DMS79 (cell line): ENCODE measurements around the gene BIN1.

Experiments used
- DNase-seq: peaks from one replicate; lab custom pipeline; 2025; lab: John Stamatoyannopoulos, UW

BIN1 gene

DNA sequence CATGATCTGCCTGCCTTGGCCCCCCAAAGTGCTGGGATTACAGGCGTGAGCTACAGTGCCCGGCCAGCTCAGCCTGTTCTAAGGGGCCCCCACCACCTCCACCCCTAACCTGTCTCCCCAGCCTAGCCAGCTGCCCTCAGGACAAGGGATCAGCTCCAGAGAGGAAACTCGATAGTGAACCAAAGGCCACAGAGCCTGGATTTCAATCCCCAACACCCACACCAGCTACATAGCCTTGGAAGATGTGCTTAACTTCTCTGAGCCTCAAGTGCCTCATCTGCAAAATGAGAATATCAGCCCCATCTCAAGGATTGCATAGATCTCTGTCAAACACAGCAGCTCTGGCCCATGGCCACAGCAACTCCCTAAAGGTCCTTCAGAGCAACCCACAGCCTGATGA lies 32.0 kb downstream of the BIN1 start:
- DNase-seq = no peak

DNA sequence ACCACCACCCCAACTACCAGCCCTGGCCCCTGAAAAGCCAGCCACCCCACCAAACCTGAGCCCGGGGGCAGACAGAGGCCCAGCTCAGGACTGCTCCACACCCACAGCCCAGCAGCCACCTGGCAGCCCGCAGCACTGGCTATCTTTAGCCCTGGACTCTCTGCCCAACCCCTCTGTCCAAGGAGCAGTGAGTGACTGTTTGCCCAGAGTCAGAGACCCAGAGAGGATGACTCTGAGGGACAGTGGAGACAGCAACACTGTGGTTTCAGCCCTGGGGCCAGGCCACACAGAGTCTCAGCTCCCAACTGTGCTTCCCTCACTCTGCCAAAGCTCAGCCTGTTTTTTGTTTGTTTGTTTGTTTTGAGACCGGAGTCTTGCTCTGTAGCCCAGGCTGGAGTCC lies 32.6 kb downstream of the BIN1 start:
- DNase-seq = no peak

DNA sequence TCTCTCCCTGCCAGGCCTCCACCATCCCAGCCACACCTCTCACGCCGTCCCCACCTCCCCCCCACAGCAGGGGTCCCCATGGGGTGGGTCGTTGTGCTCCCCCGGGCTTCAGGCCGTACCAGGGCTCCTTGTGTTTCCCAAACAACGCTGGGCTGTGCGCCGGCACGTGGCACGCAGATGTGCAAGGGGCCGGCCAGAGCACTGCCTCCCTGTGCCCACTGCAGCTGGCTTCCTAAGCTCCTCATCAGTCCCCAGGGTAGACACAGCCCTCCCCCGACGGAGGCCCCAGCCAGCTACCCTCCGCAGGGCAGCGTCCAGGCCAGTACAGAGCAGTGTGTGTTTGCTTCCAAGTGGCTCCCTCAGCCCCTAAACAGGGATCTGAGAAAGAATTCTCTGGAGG lies 34.0 kb downstream of the BIN1 start:
- DNase-seq = no peak

DNA sequence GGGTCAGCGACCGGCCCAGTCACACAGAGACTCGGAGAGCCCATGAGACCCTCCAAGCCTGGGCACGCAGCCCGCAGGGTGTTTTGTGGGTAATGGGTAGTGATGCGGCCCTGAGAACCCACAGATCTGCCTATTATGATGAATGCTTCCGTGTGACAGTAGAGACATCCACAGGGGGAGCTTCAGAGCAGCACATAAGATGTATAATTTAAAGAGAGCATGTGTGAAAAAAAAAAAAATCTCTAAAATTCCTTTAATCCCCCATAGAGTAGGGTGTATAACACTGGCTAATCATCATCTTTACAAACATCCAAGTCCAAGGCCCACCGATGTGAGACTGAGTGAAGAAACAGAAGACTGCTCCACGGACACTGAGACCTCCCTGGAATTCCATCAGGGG lies 34.6 kb downstream of the BIN1 start:
- no peak for DNase-seq

DNA sequence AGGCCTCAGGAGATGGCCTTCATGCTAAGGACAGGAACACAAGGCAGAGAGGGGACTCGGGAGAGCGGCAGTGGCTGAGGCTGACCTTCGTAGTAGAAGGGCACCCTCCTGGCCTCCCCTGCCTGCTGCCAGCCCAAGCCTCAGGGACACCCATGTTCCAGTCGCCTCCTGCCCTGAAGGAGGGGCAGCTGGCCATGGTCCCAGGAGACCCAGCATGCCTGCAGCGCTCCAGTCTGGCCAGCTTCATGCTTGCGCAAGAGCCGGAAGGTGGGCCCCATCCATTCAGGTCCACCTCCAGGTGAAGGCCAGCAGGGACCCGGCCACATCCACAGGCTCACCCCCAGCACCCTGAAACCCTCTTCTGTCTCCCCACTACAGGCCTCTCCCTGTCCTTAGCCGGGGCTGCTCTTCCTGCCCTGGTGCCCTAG lies 35.0 kb downstream of the BIN1 start:
- DNase-seq = no peak

DNA sequence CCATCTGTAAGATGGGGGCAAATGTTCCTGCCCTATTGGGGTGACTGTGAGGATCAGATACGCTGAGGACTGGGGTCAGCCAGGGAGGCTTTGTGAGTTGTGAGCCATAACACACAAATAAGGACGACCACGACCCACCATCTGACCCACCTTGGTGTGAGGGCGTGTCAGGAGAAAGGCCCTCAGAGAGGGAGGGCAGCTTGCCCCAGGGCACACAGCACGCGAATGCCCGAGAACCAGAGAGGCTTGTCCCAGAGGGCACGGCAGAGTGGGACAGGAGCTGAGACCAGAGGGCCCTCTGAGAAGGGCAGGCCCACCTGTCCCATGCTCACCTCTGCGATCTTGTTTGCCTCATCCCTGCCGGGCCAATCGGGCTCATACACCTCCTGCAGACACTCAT lies 36.7 kb downstream of the BIN1 start:
- no peak for DNase-seq

DNA sequence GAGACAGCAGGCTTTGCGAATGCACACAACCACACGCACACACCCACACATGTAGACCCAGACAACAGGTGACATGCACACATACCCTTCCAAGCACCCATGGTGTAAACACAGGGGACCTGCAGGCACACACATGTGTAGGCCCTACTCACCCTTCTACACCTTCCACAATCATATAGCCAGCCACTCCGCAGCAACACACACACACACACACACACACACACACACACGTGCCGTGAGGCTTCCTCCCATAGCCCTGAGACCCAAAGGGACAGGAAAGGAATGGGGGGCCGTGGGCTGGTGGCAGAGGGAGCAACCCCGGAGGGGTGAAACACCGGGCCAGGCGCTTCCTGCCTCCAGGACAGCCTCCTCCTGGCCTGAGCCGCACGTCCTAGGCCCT lies 37.4 kb downstream of the BIN1 start:
- no peak for DNase-seq

DNA sequence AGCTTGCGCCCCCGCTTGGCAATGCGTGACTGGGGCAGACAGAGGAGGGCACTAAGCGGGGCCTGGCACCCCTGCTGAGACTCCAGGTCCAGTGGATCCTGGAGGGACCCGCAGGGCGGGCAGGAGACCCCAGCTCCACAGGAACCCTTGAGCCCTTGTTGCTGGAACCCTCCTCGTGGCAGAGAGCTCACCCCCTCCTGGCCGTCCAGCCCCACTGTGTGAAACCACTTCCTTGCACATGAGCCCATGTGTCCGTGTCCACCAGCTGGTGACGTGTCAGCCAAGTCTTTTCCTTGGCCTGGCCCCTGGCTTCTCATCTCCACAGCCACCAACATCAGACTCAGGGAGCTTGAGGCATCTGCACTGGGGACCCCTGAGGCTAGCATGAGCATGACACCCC lies 38.0 kb downstream of the BIN1 start:
- DNase-seq = no peak

DNA sequence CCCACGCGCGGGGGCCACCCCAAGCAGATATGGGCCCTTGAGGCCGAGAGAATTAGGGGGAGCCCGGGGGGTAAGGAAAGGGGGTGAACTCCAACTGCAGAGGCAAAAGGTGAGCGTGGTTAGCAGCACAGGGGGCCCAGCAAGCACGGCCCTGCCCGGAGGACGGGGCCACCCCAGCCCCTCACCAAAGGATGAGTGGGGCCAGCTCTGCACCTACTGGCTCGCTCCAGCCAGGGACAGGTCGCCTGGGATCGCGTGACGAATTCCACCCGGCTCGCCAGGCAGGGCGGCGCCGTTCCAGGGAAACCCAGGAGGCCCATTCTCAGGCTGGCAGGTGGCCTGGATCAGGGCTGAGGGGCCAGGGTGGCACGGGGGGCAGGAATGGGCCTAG lies 38.6 kb downstream of the BIN1 start:
- DNase-seq = no peak

DNA sequence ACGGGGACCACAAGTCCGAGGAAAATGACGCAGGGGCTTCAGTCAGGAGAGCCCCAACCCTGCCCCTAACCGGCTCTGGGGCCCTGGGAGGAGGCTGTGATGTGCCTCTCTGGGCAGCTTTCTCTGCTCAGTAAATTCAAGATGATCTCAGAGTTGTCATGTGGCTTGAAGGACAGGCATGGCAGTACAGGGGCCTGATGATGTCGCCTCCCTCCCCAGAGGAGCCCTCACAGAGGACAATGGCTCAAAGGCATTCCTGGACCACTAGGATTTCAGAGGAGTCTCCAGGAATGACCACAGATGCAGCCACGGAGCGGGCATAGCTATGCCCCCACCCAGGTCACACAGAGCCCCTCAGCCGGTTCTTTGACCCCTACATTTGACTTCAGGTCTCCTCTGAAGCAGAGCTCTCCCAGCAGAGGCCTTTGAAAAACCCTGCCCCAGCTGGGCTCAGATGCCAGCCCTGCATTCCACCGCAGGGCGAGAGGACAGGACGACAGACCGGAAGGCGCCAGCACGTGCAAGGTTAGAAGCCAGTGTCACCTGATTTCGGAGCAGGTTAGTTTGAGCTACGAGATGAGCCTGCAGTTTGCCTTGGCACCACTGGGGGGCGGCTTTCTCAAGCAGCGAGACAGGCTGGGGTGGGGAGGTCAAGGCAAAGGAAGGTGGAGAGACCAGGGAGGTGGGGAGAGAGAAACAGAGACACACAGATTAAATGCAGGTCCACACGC lies 39.2 kb downstream of the BIN1 start:
- no peak for DNase-seq

DNA sequence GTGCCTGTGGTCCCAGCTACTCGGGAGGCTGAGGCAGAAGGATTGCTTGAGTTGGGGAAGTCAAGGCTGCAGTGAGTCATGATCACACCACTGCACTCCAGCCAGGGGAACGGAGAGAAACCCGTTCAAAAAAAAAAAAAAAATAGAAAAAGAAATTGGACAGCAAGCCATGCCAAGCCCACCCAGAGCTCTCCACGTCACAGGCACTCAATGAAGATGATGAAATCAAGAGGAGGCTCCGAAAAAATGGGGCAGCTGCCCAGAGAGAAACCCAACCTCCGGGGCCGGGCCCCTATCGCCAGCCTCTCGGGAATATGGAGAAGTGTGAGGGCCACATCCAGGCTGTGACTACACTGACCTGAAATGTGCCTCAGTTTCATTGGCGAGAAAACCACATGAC lies 40.0 kb downstream of the BIN1 start:
- DNase-seq = no peak

DNA sequence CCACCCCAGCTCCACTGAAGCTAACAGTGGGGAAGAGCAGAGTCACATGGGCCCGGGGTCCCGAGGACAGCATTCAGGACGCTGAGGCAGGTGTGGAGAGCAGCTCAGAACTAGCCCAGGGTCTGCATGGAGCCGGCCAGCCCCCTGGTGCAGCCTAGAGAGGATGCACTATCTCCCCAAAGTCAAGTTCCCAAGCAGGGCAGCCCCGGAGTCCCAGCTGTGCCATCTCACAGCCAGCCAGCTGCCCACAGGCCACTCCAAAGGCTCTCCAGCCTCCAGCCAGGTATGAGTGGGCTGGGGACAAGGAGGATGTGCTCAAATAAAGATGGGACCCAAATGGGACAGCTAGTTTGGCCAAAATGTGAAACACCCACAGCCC lies 41.0 kb downstream of the BIN1 start:
- DNase-seq = no peak

DNA sequence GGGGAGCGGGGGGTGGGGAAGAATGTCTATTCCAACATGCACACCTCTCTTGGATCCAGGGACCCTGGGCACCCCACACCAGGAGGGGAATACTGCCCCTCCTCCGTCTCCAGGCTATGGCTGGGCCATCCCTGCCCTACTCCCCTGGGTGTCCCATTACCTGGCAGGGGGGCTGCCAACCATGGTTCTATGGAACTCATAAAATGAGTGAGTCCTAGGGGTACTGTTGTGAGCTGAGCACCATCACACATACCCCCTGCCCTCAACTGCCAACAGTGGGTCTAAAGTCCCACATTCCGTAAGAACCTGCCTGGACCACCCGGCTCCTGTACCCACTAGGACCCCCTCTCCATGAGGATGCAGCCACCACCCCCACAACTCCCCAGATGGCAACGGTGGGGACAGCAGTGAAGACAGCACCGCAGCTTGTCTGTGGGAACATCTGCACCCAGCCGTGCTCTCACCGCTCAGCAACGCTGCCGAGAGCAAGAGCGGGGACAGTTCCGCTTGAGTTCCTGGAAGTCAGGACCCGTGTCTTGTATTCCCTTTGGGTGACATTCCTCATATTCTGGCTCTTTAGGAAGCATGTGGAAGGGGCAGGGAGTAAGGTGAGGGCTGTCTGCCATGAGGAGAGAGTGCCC lies 41.5 kb downstream of the BIN1 start:
- no peak for DNase-seq

DNA sequence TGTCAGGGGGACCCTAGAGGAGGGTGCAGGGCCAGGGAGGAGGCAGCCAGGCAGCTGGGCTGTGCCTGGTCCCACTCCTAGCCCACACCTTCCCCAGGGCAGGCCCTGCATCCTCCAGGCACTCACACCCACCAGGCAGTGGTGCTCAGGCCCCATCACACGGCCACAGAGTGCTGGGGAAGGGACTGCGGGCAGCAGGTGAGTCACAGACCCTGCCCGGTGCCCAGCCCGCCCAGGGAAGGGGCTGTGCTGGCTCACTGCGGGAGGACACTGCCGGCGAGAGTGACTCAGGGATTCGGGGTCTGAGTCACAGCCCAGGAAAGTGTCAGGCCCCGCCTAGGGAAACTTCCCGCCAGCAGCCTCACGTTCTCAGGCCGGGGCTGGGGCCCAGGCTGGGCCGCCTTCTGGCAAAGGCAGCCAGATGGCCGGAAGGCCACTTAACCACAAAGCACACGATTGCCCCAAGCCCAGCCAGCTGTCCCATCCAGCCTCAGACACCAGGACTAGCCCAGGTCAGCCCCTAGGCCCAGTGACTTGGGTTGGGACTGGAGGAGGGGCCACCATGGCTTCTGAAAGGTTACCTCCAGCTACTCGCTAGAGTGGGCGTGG lies 42.2 kb downstream of the BIN1 start:
- DNase-seq = no peak

DNA sequence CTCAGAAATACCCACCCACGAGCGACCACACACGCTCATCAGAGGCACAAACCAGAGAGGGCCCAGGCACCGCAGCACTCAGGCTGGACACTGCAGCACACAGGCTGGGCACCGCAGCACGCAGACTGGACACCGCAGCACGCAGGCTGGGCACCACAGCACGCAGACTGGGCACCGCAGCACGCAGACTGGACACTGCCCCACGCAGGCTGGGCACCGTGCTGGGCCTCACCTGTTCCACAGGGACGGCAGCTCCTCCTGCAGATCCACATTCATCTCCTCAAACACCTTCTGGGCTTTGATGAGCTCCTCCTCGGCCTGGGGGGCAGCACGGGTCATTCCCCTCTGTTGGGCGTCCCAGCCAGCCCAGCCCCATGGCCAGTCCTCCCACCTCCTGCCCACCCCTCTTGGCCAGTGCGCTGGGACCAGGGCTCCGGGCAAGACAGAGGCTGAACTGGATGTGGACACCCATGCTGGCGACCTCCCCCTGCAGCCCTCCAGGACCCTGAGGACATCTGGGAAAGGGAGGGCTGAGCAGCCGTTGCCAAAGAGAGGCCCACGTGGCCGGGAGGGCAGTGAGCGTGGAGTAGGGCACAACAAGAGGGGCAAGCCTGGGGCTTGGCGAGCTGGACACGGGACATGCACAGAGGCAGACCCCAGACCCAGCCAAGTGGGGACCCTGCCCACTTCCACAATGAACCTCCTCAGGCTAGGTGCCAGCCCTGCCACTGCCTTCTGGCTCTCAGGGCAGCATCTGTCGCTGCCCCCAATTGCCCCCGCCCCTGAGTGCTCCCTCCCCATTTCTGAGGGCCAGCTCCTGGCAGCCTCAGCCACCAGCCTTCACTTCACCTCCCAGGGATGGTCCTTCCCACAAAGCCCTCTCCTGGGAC lies 43.0 kb downstream of the BIN1 start:
- no peak for DNase-seq

DNA sequence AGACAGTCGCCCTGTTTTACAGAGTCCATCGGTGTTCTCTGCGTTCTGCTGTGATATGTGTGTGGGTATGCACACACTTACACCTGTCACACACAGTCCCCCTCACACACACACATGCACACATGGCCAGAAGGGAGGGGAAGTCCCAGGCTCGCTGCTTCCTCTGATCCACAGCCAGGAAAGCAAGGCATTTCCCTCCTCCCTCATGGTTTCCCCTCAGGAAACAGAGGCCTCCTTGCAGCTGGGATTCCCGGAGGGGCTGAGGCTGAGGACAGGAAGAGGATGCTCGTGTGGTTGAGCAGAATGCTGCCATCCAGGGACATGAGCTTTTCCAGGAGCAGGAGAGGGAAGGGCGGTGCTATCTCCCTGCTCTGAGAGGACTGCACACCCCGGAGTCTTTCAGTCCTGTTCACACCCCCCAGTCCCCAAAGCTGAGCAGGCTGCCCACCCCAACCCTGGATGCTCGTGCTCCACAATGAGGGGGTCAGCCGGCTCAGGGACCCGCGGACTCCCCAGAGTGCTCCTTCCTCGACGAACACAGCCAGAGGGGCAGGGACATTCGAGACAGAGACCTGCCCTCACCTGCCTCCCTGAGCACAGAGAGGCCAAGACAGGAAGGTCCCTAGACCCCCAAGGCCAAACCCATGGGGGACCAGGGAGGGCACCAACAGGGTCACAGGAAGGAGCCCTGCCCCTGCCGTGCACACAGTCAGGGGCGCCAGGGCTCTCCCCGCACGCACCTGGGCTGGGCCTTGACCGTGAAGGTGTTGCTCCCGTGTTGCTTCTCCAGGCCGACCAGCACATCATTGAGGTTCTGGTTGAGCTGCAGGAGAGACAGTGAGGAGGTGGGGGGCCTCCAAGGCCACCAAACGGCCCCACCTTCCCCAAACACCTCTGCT lies 45.3 kb downstream of the BIN1 start:
- no peak for DNase-seq

DNA sequence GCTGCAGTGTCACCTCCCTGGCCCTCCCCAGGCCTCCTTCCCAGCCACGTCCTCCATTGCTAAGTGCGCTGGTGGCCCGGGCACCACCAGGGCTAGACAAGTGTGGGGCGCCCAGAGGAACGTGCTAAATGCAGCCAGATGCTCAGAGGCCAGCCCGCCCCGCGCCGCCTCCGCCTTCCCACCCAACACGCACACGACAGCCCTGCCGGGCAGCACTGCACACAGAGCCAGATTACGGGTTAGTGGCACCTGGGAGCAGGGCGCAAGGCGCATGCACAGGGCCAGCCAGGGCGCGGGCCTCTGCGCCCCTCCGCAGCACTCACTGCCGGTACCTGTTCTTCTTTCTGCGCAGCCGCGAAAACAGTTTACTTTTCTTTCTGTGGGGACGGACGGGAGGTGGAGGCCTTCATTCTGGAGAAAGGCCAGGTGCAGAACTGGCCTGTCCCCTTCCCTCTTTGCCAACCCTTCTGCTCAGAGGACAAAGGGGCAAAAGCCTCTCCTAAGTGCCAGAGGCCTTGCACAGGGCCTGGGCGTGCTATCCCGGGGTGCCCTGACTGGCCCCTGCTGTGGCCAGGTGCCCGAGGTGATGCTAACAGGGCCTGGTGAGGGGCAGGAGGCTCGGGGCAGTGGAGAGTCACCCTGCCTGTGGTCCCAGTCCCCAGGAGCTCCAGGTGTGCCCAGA lies 46.5 kb downstream of the BIN1 start:
- no peak for DNase-seq

DNA sequence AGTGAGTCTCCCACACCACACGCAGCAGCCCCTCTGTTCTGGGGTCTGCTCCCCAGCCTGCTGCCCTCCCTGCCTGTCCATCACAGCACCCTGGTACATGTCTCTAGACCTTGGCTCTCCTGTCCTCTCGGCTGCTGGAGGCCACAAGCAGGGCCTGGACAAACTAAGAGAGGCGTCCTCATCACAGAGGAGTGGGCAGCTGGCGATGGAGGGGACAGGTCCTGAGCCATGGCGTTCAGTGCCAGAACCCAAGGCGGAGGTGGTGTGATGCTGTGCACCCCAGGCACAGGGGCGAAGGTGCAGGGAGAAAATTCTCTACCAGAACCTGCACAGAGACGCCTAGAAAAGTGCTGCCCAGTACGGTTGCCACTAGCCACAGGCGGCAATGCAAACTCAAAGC lies 47.4 kb downstream of the BIN1 start:
- no peak for DNase-seq

DNA sequence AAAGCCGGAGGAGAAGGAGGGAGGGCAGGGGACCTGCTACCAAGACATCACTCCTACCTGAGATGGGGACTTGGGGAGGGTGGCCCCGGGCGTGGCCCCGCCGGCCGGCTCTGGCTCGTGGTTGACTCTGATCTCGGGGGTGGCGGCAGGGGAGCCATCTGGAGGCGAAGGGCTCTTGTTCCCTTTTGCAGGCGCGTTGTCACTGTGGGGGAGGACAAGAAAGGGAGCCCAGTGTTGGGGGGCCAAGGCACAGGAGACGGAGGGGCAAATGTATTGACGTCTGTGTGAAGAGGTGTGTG lies 48.1 kb downstream of the BIN1 start:
- DNase-seq = no peak

DNA sequence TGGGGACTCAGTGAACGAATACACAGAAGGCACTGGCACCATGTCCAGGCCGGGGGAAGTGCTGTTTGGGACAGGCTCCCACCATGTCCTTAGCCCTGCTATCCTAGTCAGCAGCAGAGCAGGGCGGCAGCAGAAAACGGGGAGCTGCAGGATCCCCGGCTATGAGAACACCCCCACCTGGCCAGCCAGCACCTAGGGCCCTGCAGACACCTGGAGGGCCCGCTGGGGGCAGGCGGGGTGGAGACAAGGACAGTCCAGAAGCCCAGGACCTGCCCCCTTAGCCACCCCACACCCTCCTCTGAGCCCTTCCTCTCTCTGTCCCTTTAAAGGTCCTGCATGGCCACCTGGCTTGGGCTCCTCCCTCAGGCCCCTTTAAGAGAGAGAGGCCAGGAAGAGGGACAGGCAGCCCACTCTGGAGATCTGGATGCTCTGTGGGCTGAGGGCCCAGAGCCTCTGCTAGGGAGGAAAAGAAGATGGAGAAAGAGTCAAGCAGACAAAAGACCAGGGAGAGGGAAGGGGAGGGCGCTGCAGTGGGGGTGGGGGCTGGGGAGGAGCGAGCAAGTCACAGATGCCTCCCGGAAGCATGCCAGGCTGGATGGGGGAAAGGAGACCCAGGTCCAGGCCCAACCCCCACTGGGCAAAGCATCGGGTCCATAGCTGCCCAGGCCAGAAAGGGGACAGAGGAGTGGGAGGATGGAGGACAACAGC lies 48.6 kb downstream of the BIN1 start:
- no peak for DNase-seq
